C4-2B (cell line): ENCODE data around the gene SOX8.

Experiments used
- ZFX ChIP-seq: fragments of 450-650 bp; IDR thresholded peaks from 2 replicates; pipeline ENCODE4 v1.6.1; 2017
- TF ChIP-seq, protein P1 (sequence below): fragments of 450-650 bp; conservative IDR thresholded peaks from 2 replicates; pipeline ENCODE4 v1.5.1; 2017; ENCODE audit warnings: mild to moderate bottlenecking

DNA sequence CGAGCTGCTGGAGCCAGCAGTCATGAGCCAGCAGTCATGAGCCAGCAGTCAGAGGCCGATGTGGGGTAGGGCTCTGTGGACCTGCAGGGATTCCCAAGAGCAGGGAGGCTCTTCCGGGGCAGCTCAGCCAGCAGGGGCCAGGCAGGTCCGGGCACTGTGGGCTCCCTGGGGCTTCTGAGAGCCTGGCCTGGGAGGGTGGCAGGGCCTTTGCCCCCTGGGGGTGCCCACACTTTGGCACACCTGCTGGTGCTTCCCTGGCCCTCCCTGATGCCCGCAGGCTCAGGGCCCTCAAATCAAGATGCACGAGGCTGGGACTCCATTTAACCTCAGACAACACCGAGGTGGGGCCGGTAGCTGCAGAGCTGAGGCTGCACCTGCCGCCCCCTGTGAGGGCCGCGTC lies 18.1 kb downstream of the SOX8 start:
- TF ChIP-seq, protein P1, sequence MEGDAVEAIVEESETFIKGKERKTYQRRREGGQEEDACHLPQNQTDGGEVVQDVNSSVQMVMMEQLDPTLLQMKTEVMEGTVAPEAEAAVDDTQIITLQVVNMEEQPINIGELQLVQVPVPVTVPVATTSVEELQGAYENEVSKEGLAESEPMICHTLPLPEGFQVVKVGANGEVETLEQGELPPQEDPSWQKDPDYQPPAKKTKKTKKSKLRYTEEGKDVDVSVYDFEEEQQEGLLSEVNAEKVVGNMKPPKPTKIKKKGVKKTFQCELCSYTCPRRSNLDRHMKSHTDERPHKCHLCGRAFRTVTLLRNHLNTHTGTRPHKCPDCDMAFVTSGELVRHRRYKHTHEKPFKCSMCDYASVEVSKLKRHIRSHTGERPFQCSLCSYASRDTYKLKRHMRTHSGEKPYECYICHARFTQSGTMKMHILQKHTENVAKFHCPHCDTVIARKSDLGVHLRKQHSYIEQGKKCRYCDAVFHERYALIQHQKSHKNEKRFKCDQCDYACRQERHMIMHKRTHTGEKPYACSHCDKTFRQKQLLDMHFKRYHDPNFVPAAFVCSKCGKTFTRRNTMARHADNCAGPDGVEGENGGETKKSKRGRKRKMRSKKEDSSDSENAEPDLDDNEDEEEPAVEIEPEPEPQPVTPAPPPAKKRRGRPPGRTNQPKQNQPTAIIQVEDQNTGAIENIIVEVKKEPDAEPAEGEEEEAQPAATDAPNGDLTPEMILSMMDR: no peak
- TF ChIP-seq ZFX: no peak
